ENCODE data around the gene CAPN13.

CAPN13 gene

DNA sequence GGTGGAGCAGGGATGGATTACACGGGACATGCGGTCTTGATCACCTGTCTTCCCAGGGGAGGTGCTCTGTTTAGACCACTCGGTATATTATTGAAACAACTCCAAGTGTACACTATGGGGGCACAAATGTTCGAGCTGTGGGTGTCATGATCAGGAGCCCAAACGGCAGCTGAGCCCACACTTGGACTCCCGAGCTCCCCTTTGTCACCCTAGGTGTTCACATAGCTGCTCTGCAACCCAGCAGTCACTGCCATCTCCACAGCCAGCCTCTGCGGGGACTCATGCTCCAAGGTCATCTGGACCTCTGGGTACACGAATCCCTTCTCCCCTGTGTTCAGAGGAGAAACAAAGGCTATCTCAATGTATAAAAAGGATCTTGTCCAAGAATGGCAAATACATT lies 46.0 kb downstream of the CAPN13 start:
- no peak for DNase-seq

DNA sequence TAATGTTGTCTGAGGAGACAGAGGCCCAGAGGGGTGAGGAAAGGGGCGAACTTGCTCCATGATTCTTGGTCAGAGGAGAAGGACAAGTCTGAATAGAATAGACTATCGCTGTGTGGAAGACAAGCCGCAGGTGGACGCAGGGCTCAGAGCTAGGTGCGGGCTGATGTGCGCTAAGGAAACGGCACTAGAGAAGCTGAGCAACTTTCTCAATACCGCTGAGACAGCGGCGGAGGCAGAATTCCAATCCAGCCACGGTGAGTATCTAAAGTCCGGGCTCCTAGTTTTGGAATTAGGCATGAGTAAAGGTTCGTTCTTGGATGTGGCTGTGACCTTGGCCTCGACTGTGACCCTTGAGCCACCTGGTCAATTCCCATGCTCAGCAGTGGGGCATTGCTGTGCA lies 47.8 kb downstream of the CAPN13 start:
- DNase-seq: no peak

DNA sequence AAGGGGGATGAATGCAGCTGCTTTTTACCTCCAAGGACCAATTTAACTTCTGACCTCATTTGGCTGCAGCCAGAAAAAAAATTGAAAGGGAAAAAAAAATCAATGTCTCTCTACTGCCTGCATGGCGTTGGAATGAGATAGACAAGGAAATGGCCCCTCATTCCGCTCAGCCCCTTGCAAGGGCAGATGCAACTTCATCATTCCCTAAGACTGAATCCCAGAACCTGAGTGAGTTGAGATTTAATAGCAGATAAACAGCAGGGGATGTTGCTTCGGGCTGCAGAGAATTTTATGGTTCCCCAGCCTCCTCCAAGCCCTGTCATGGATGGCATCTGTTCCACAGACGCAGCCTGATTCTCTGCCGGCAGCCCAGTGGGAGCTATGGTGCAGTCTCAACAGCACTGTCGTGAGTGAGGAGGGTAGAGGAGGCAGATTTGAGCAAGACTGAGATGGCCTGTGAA lies 49.0 kb downstream of the CAPN13 start:
- no peak for DNase-seq

DNA sequence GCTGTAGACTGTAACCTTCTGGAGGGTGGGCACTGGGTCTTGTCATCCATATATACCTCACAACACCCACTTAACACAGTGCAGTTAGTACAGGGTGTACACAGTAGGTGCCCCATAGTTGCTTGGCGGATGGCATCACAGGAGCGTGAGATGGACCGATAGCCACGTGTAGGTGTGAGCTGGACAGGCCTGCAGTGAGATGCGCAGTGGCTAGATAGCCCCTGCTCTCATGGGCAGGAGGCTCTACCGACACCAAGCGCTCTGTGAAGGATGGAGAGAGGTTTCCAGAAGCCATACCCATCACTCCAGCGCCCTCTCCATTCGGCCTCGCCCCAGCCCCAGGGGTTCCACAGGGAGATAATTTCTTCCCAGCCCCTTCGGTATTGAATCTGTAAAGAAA lies 49.5 kb downstream of the CAPN13 start:
- DNase-seq: no peak

DNA sequence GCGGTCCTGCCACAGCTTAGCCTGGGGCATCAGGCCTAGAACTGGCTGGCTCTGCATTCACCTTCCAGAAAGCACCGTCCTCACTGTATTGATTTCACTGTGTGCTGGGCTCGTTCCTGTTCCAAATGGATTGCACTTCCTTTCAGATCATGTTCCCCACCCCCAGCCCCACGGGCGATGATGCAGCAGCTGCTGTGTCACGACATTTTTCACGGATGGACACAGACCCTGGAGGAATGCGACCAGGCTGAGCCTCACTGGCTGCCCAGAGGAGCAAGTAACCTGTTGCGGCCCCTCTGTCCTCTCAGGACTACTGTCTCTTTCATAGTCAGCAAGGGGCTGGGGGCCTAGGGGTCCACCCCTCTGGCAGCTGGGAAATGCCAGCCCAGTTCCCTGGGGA lies 50.3 kb downstream of the CAPN13 start:
- DNase-seq: no peak

DNA sequence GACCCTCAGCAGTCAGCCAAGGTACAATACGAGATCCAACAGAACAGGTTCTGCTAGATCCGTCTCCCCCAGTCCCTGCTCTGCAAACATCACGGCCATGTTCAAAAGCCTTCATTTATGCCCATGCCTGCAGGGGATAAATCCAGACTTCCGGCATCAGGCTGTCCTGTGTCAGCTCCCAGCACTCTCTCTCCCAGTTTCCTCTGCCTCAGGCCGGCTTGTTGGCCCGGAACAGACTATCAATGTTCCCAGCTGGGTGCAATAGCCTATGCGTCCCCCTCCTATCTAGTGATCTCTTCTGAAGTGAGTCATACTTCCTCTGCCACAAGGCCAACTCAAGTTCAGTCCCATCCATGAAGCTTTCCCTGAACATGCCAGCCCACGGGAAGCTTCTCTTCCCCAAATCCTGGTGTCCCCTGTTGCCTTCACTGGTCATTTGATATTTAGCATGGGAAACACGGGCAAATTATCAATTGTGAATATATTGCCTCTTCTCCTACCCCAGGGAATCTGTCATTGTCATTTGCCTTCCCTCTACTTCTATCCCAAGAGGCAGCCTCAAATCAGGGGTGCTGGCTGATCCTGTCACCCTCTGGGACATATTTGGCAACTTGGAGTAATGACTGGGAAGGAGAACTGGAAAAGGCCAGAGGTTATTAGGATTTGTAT lies 51.1 kb downstream of the CAPN13 start:
- no peak for DNase-seq

DNA sequence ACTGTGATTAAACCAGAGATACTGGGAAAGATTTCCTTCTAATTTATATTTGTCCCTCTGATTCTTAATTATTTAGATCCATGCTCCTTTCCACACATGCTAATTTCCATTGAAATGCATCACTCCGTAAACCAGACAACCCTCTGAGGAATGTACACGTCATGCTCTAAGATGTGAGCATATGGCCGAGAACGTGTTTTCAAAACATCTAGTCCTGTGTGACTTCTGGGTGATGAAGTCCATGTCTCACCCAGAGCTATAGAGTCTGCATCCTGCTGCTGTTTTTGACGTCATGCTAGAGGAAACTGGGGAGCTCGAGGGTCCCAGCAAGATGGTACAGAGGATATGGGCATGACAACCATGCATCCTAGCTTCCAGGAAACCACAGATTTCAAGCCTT lies 53.6 kb downstream of the CAPN13 start:
- DNase-seq: no peak

DNA sequence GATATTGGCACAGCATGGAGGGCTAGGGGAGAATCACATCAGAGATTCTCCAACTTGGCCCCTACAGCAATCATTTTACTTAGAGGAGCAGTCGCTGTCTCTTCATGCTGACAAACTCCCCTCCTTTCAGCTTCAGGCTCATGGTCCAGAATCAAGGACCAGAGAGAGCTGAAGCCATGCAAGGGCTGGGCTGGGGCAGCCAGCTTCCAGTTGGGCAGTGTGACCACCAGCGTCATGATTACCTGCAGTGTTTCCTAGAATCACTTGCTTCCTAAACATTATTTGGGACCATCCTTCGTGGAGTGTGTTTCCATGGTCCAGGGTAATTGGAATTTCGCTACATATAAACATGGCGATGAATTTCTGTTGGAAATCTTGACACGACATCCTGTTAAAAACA lies 54.4 kb downstream of the CAPN13 start:
- no peak for DNase-seq

DNA sequence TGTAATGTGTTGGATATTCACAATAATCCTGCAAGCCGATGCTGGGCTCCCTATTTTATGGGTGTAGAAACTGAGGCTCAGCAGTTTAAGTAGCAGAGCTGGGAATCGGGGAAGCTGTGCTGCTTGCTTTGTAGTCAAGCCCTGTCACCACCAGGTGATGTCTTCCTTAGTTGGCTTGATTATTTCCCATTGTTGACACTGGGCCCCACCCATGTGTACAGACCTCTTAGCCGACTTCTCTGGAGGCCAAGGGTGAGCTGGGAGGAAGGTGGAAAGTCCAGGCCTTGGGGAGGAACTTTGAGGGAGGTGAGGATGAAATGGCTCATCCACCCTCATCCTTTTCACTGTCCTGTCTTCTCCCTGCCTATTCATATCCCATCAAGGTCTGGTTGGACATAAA lies 60.0 kb downstream of the CAPN13 start:
- no peak for DNase-seq

DNA sequence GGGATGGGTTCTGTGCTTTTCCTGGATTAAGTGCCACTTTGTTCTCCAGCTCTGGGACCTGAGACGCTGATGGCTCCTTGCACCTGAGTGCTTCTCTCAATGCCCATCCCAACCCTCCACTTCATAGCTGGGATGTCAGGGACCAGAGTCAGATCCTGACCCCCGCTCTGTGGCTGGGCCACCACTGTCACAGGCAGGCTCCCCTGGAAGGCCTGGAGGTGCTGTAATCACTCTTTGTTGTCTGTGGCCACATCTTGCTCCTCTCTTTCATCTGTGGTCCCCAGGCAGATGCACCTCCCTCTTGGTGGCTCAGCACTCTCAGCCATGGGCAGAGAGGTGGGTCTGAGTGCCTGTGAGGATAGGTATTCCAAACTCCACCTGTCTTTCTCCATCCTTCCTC lies 62.4 kb downstream of the CAPN13 start:
- DNase-seq: no peak

DNA sequence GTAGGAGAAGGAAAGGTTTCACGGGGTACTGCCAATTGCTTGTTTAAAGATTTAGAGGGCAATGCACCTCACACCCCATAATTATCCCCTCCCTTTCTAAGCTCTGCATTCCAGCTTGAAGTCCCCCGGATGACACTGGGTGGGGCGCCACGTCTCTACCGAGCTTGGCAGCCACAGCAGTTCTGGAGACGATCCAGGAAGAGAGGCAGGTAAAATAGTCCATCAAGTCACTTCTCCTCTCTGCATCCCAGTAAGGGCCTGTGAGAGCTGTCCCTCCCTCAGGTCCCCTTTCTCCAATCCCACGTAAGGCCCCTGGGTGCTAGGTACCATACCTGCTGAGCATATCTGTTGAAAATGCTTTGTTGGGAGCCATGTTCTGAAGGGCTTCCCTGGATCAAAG lies 65.7 kb downstream of the CAPN13 start:
- DNase-seq: no peak

DNA sequence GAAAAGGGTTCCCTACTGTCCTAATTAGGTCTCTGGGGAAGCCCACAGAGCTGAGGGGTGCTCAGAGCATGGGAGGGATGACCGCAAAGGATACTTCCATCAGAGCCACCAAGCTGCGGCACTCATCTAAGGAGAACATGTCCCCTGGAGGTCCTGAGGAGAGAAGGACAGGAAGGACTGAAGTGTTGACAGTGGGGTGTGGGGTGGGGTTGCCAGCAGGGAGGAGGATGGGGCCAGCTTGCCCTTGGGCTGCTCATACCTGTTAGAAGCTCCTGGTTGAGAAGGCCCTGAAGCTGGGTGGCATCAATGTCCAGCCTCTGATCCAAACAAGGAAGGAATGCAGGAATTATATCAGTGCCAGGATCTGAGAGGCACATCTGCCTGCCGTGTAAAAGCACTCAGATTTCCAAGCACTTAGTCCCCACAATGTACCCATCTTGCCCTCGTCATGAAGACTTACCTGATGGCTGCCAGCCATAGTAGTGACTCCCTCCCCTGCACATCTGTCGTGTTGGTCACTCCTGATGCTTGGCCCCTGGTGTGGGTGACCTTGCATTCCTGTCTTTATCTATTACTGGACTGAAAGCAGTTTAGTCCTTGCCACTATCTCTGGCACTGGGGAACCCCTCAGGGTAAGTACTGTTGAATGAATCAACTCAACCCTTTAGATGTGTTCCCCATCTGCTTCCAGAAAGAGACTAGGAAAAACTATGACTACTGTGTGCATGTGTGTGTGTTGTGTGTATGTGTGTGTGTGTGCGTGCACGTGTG lies 68.9 kb downstream of the CAPN13 start:
- DNase-seq: no peak

DNA sequence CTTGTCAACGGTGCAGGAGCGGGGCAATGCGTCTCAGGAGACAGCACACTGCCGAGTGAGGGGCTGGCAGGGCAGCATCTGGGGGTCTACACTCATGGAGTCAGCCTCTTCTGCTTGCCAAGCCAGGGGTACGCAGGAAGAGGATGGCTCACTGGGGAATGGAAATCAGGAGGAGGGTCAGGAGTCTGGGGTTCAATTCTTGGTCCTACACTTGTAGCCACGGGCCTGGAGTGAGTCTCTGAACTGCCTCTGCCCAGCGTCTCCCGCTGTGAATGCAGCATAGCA lies 70.0 kb downstream of the CAPN13 start:
- DNase-seq: no peak

DNA sequence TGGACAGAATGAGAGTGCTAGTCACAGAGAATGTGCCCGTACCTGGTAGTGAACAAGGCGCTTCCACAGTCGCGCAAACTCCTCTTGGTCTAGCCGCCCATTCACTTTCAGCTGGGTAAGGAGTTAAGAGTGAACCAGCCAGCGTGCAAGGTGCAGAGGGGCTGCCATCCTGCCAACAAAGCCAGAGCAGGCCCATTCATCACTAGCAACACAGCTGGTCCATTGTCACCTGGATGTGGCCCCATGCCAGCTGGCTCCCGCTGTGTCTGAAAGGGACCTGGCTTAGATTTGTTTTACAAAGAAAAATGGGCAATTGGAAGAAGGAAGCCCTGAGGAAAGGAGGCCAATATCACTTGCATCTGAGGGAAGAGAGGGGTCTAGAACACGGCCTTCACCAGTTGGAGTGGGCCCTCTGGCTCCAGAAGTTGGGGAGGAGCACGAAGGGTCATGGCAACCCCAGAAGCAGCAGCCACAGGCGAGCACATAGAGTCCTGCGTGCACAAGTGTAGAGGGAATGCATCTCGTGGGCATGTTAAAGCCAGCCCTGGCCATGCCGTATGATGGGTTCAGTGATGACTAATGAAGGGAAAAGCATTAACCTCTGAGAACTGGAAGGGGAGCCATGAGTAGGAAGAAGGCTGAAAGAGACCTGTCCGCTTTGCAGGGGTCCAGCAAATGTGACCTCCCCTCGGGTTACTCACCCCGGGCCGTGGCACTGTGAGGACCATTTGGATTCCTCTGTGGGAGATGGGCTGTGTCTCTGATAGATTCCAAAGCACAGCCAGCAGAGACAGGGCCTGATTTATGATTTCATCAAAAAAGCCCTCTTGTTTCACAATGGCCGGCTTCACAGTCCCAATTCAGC lies 70.6 kb downstream of the CAPN13 start:
- DNase-seq: no peak

DNA sequence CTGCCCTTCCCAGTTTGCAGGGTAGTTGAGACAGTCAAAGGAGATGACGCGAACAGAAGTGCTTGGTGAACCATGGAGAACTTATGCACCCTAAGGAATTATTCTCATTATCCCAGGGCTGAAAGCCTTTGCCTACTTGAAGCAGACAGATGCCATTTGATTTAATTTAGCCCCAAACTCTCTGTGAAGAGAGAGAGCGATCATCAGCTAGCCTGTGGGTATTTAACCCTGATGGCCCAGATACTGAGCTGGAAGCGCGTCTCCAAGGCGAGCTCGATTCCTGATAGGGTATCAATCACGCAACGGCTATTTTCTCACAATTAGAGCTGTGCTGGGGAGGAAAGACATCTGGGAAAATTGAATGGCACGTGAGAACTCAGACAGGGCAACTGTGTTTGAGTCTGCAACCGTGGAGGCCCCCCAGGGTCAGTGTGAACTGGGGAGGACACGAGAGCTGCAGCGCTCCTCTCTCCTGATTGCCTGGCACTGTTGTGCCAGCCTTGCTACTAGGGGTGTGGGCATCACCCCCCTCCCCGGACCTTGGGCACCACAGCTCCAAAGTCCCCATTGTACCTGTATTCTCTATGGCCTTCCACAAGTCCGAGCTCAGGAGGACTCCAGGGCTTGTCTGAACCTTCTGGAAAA lies 73.2 kb downstream of the CAPN13 start:
- DNase-seq: no peak

DNA sequence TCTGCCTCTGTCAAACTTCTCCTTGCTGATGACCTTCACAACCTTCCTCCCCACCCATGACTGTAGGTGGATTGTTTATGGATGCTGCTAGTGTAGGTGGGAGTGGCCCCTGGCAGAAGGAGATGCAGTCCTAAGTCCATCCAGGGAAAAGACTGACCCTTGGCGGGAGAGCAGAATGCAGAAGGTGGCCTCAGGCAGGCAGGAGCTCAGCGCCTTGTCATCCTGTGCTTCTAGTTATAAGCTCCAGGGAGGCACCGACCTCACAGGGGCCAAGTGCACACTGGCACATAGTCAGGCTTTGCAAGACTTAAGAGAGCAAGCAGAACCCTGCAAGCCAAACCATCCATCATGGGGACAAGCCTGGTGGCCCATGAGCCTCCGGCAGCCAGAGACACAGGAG lies 74.4 kb downstream of the CAPN13 start:
- no peak for DNase-seq

DNA sequence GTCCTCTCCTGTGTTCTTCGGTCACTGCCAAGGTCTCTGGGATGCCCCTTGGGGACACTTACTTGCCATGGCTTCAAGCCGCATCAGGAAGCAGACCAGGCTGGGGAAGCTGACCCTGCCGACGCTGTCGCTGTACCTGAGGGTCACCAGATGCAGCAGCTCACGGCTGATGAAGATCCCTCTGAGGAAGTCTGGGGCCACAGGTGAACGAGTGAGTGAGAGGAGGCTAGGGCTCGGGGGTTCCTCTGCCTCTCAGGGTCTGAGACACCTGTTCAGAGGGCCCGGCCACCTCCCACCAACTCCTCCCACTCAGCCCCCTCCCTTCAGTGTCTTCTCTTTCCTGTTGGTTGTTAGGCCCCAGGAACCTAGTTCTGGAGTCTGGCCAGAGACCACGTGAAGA lies 74.9 kb downstream of the CAPN13 start:
- no peak for DNase-seq

DNA sequence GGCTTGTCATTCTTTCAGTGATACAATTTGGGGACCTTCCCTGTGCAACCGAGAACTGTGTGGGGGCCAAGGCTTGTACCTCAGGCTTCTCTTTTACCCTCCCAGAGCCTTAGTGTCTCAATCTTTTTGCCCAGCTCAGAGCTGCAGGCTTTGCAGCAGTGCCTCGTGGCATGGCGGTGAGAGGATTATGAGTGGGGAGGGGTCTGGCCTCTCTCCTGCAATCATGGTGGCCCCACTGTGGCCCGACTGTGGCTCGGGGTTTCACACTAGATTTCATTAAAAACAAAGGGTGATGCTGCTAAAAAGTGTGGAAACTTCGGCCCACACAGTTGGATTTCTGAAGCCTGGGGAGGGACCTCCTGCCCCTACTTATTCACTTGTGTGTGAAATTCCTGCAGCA lies 75.5 kb downstream of the CAPN13 start:
- no peak for DNase-seq

DNA sequence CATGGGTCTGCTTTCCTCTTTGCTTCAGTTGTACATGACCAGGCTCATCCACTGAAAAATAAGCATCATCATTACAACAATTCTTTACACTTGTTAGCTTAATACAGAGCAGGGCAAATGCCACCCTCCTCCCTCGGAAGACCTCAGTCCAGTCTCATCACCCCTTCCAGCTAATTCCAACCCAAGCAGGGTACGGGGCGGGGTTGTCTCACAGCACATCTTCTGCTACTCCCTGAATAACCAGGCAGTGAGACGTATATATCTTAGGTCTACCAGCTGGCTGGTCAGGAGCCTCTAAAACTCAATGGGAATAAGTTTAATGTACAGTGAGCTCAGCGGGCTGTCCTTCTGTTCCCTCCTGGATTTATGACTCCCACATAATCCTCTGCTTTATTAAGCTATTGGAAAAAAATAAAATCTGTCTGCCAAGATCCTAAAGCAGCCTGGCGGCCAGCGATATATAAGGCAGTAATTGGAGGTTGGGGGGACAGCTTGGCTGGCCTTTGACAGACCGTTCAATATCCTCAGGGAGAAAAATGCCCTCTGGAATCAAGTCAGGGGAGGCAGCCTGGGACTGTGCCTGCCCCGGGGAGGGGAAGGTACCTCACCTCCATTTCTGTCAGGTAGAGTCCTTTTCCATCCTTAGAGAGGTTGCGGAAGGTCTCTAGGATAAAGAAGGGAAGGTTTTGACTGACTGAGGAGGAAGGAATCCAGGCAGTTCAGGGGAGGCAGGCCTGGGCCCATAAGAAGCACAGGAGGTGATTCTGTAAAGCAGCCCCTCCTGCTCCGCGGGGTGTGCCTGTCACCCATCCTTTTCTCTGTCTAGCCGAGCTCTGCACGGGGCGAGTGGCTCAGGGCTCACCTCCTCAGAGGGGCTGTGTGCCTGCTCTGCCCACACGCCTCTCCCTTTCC lies 76.3 kb downstream of the CAPN13 start:
- no peak for DNase-seq

DNA sequence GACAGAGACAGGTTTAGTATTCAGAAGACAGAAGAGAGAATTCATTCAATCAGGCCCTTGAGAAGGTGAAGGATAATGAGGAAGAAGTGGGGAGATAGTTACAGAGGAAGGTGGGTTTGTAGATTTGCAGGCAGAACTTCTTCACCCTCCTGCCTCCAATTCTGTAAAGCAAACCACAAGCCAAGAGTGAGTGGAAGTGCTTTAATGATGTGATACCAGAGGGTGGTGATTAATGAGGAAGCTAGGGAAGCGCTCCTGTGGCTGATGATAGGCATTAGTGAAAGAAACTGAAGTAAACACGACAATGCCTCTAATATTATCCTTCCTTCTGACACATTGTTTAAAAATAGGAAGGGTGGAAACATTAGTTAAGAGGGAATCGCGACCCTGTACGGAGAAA lies 78.2 kb downstream of the CAPN13 start:
- DNase-seq: no peak

DNA sequence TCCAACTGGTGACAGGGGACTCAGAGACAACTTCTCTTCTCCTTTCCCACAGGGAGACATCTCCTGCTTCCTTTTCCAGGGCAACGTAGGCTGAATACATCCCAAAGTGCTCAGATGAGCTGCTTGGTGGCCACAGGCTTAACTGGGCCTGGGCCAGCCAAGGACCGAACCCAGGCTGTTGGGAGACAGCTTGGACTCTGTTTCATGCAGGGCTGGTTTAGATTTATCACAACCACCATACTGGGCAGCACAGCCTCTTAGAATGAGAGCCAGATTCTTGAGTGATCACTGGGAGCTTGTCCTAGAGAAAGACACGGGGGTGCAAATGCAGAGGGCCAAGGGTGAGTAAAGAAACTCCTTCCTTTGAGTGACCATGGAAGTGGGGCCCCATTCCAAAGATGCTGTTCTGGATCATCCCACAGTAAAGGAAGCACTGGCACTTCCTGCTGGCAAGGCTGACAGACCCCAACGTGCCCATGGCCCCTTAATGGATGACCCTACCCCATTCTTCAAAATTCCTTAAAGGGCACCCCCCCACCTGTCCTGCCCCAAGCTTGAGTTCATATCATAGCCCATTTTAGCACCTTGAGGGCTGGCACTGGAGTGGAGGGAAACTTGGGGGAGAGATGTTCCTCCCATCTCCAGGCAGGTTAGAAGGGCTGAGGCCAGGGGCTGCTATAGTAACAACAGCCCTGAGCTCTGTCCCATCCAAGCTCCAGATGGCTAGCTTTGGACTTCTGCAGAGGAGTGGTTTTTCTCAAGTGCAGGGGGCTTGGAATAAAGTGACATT lies 84.1 kb downstream of the CAPN13 start:
- DNase-seq: no peak

All from activated CD4-positive, CD25-positive, alpha-beta regulatory T cell (primary cell).